HEK293T (cell line): ENCODE measurements around the gene ZNF214.

ENCODE experiments used
- CTCF ChIA-PET: fragments of 350-600 bp; formaldehyde crosslinking; extraction: SDS; loops from one replicate; lab custom pipeline; 2021; ENCODE audit warnings: antibody characterized with exemption, inconsistent platforms; lab: Yijun Ruan, JAX
- POLR2A ChIA-PET: fragments of 350-600 bp; formaldehyde crosslinking; extraction: SDS; loops from one replicate; lab custom pipeline; 2020; ENCODE audit warnings: antibody characterized with exemption, inconsistent platforms; lab: Yijun Ruan, JAX
- DNase-seq: peaks from one replicate; pipeline ENCODE4 v3.0.0; 2012; ENCODE audit warnings: mixed read lengths; ENCODE audit errors: extremely low spot score
- ARNT ChIP-seq: fragments of 450-650 bp; IDR thresholded peaks from 2 replicates; pipeline ENCODE4 v1.6.1; 2017; ENCODE audit warnings: mild to moderate bottlenecking
- BHLHE40 ChIP-seq: fragments of 450-650 bp; IDR thresholded peaks from 2 replicates; pipeline ENCODE4 v1.6.1; 2016; ENCODE audit warnings: mild to moderate bottlenecking, moderate library complexity, borderline replicate concordance
- CTBP1 ChIP-seq: fragments of 450-650 bp; IDR thresholded peaks from 2 replicates; pipeline ENCODE4 v1.6.1; 2016; ENCODE audit warnings: borderline replicate concordance
- ELF4 ChIP-seq: fragments of 450-650 bp; IDR thresholded peaks from 2 replicates; pipeline ENCODE4 v1.6.1; 2017; ENCODE audit warnings: antibody characterized with exemption
- FOXA1 ChIP-seq: fragments of 450-650 bp; IDR thresholded peaks from 2 replicates; pipeline ENCODE4 v1.6.1; 2016; ENCODE audit warnings: mild to moderate bottlenecking
- FOXK2 ChIP-seq: fragments of 450-650 bp; IDR thresholded peaks from 2 replicates; pipeline ENCODE4 v1.6.1; 2016; ENCODE audit warnings: mild to moderate bottlenecking
- HDGF ChIP-seq: fragments of 450-650 bp; IDR thresholded peaks from 2 replicates; pipeline ENCODE4 v1.6.1; 2017; ENCODE audit warnings: antibody characterized with exemption, borderline replicate concordance
- L3MBTL2 ChIP-seq: fragments of 450-650 bp; conservative IDR thresholded peaks from 2 replicates; pipeline ENCODE4 v1.6.1; 2016; ENCODE audit warnings: mild to moderate bottlenecking
- LEF1 ChIP-seq: fragments of 450-650 bp; IDR thresholded peaks from 2 replicates; pipeline ENCODE4 v1.6.1; 2017; ENCODE audit warnings: mild to moderate bottlenecking, borderline replicate concordance
- NFRKB ChIP-seq: fragments of 450-650 bp; IDR thresholded peaks from 2 replicates; pipeline ENCODE4 v1.6.1; 2016; ENCODE audit warnings: mild to moderate bottlenecking, moderate library complexity
- PKNOX1 ChIP-seq: fragments of 450-650 bp; IDR thresholded peaks from 2 replicates; pipeline ENCODE4 v1.6.1; 2016
- SP1 ChIP-seq: fragments of 450-650 bp; IDR thresholded peaks from 2 replicates; pipeline ENCODE4 v1.6.1; 2017
- SUZ12 ChIP-seq: fragments of 450-650 bp; IDR thresholded peaks from 2 replicates; pipeline ENCODE4 v1.6.1; 2016; ENCODE audit warnings: mild to moderate bottlenecking
- TARDBP ChIP-seq: fragments of 450-650 bp; IDR thresholded peaks from 2 replicates; pipeline ENCODE4 v1.6.1; 2016
- ZNF384 ChIP-seq: fragments of 450-650 bp; IDR thresholded peaks from 2 replicates; pipeline ENCODE4 v1.6.1; 2016

Gene ZNF214

DNA sequence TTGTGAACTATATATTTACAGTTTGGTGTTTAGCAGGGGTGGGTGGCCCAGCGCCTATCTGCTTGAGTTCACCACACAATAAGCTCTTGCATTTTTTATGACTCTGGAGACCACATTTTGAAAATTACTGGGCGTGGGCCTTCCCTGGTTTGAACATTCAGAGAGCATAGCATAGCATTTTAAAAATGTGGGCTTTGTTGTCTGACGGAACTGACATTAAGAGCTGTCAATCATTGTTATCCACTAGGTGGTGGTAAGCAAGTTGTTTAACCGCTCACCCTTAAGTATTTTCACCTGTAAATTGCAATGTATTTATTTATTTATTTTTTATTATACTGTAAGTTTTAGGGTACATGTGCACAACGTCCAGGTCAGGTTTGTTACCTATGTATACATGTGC lies 1.2 kb upstream of the ZNF214 start:
- ChIA-PET POLR2A (interaction anchor here (1.3 kb wide), 1 partner anchor 95 kb away, joined by 4 read pairs; the partner anchor contains the start of gene ZNF215), CTCF (no interaction called here)
- no peak for DNase-seq
- TF ChIP-seq FOXK2 (no peak), NFRKB (no peak), HDGF (no peak), CTBP1 (no peak), ELF4 (no peak), SUZ12 (no peak), PKNOX1 (peak; percentile 75), ARNT (no peak)

DNA sequence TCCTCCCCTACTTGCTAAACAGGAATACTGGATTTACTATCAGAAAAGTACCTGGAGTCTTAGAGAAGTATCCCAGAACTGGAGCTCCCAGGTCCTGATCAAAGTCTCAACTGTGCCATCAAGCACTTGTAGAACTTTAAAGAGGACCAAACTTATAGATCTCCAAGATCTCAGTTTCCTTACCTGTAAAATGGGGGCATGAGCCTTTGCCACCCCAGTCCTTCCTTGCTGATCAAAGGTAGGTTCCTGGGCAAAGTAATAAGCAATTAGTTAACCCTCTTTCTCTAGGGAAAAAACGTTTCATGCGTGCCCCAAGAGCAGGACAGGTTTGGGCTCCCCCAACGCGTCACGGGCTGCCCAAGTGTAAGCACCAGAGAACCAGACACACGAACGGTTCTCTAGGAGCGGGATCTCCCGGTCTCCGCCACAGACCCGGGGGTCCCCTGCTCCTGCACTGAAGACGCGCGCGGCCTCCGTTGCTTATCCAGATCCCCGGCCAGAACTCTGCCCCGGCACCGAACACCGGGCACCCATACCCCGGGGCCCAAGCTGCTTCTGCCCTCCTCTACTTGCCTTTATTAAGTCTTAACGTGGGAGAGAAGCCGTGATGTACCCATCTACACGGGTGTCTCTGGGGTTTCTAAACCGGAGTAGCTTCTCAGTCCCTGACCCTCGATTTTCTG lies 505 bp downstream of the ZNF214 start:
- peak; percentile 29 for DNase-seq
- CTCF ChIA-PET: no interaction called here
- no peak for TF ChIP-seq BHLHE40
- no peak for TF ChIP-seq LEF1
- TF ChIP-seq ELF4: no peak
- TF ChIP-seq L3MBTL2: no peak
- POLR2A ChIA-PET: interaction anchor here (0.6 to 1.3 kb wide), 2 partner anchors 74 to 93 kb away, joined by 3 to 4 read pairs; partner anchors contain the start of gene ZNF215

DNA sequence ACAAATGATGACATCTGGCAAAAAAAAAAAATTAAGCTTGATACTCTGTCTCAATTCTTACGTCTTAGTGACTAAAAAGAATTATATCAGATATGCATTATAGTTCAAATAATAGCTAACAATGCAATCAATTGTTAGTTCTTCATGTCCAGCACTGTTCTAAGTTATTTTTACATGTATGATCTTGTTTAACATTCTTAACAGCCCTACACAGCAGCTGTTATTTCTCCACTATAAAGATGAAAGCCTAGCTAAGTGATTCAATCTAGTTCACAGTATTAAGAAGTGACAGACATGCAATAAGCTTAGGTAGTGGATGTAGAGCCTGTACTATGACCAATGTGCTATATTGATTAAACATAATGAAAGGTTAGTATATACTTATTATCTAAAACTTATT lies 4.1 kb downstream of the ZNF214 start:
- TF ChIP-seq FOXK2: no peak
- no peak for DNase-seq
- POLR2A ChIA-PET: no interaction called here
- CTCF ChIA-PET: no interaction called here

DNA sequence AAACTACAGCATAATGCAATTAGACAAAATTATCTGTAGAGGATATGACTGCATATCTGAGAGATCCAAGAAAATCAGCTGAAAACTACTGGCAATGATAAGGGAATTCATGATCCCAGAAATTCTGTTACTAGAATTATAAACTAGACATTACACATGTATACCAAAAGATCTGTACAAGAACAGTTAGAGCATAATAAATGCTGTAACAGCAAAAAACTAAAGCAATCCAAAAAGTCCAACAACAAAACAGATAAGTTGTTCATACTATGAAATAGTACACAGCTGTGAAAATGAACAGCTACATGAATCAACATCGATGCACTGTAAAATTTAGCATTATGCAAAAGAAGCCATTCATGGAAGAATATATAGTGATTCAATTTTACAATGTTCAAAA lies 6.0 kb downstream of the ZNF214 start:
- DNase-seq: no peak
- TF ChIP-seq CTBP1 (no peak), ZNF384 (no peak), L3MBTL2 (no peak), ELF4 (no peak), ARNT (no peak), FOXA1 (no peak), BHLHE40 (no peak), HDGF (no peak), SUZ12 (no peak), PKNOX1 (no peak), SP1 (no peak)
- CTCF ChIA-PET: no interaction called here
- POLR2A ChIA-PET: no interaction called here

DNA sequence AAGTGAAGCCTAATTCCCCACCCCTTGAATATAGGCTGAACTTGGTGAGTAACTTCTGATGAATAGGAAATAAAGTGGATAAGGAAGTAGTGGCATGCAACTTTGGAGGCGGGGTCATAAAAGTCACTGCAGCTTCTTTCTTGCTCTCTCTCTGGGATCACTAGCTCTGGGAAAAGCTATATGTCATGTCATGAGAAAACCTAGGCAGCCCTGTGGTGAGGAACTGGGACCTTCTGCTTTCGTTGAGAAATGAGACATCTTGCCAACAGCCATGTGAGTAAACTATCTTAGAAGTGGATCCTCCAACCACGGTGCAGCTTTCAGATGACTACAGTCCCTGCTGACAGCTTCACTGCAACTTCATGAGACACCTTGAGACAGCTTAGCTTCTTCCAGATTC lies 15.7 kb downstream of the ZNF214 start:
- DNase-seq: no peak
- ChIA-PET CTCF (no interaction called here), POLR2A (no interaction called here)
- TF ChIP-seq TARDBP (no peak), FOXA1 (no peak), ZNF384 (no peak), CTBP1 (no peak)

GRCh38 chr11:6995703-6996102 lies 24.4 kb downstream of the ZNF214 start:
- TF ChIP-seq SUZ12: no peak
- ChIA-PET CTCF (no interaction called here), POLR2A (no interaction called here)
- DNase-seq: no peak

DNA sequence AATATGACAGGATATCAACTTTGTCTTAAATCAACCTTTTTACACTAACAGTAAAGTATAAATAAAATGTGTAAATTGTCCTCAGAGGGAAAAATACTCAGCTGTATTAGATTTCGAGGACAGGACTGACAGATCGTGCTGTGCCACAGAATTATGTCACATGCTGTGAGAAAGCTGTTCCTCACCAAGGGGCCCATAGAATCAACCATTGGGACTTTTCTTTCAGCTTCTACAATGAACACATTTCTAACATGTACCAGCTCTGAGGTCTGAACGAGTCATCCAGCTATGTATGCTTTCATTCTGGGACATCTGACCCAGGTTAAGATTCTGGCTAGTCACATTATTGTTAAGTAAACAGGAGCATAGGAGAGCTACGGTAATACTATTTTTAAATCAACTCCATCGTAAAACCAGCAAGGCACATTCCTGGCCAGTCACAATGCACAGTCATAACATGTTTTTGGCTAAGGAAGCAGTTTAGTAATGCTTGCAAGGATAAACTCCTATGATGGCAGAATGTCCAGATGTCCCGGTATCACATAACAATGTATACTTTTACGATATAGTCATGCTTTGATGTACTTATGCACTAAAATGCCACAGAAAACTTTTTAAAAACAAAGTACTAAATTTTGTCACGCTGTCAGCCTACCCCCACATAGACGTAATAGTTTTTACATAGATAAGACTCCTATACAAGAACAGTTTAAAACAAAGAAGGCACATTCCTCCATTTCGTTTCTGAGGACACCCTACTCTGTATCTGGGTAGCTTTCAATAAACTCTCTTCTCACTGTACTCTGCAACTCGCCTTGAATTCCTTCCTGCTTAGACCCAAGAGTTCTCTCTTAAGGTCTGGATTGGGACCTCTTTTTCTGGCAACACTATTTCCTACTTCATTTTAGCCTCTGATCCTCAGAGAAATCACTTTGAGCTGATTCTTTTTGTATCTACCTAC lies 27.4 kb downstream of the ZNF214 start:
- CTCF ChIA-PET: interaction anchor here (2.1 kb wide), 1 partner anchor 180 kb away, joined by 5 read pairs; no protein-coding TSS in a partner anchor
- POLR2A ChIA-PET: interaction anchor here (0.7 kb wide), 1 partner anchor 66 kb away, joined by 3 read pairs; the partner anchor contains the start of gene ZNF215
- DNase-seq: no peak

More for the DNA sequence above, 27.4 kb downstream of the ZNF214 start:
- TF ChIP-seq PKNOX1: 0 out of 2 replicates have a peak, but pooled peaks have one; percentile 37
- no peak for TF ChIP-seq TARDBP
- TF ChIP-seq L3MBTL2: 0 out of 2 replicates have a peak, but pooled peaks have one; percentile 25
